ENCODE data around the gene UBL7. TPM values are rescaled to one million over a fixed set of nuclear protein-coding genes. Genes with fewer than 3 reads are reported as not detected.

UBL7 gene
- total RNA-seq, 8 experiments from 2014 or later = 34.5 to 48.1 (median 43.2) TPM

GRCh38 chr15:74423431-74424257, 37.3 kb downstream of the UBL7 start:
- WGBS, 10 experiments = 36 to 100% (median 83%) methylated on average over 1 to 6 of the region's 10 CpGs; no CpG with 5 or more reads in 4 of the 10 experiments
- in situ Hi-C loops (cut with MboI; ENCODE audit: low pct_unique_long_range_greater_than_20kb in 2 of 9, low sequenced_read_pairs in 9 of 9, unreplicated experiment in 9 of 9) = no loop called here
- Histone ChIP-seq H3K4me1 (replicated peaks in 1 of 2) (peaks cover 31 to 35% of the 10 kb centered on the region in 2 donors), H3K4me3 (no peak overlapping the region), H3K27ac (no peak overlapping the region)
- peak in 3 of 8 experiments; percentile 53 to 81 (median 67) for ATAC-seq (replicated peaks in 6 of 8)

DNA sequence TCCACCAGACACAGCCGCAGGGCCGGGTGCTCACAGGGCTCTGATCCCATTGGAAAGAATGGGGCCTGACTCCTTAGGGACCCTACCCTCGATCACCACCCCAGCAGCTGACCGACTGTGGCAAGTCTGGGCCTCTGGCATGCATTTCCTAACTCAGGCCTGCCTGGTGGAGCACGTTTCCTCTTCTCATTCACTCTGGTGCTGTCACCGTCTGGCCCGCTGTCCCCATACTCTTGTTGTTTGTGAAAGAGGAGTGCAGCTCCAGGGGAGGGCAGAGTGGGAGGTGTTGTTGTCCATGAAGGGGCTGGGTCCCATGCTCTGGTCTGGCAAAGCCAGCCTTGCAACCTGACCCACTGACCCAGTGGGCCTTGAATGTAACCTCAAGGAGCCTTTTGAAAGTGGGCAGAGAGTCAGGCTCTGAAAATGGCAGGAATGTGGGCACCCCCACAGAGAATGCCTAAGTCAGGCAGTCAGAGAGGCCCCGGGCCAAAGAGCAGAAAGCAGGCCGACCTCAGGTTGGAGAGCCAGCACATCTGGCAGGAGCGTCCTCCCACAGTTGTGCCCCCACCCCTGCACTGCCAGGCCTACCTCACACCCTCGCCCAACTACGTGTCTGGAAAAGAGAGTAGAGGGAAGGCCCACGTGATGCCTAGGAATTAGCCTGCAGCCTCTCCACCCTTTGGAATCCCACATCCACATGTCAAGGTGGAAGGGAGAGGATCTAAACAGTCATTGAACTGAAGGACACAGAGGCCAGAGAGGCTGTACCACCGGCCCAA, 38.1 kb downstream of the UBL7 start:
- in situ Hi-C loops (cut with MboI; ENCODE audit: low pct_unique_long_range_greater_than_20kb in 2 of 9, low sequenced_read_pairs in 9 of 9, unreplicated experiment in 9 of 9) = no loop called here
- peak in 4 of 8 experiments; percentile 8 to 69 (median 65) for ATAC-seq (replicated peaks in 6 of 8)
- no peak overlapping the region for H3K4me3 ChIP-seq
- H3K4me1 ChIP-seq (replicated peaks in 1 of 2) = peaks cover 39 to 43% of the 10 kb centered on the region in 2 donors
- H3K27ac ChIP-seq = peak overlapping the region; percentile 40 to 75
- WGBS, 10 experiments = 60 to 84% (median 81%) methylated on average over 1 to 5 of the region's 14 CpGs; no CpG with 5 or more reads in 6 of the 10 experiments

GRCh38 chr15:74422265-74422651, 38.7 kb downstream of the UBL7 start:
- Histone ChIP-seq H3K4me3 (no peak overlapping the region), H3K27ac (peak overlapping the region; percentile 40 to 75), H3K4me1 (replicated peaks in 1 of 2) (peaks cover 45 to 48% of the 10 kb centered on the region in 2 donors)
- in situ Hi-C loops (cut with MboI; ENCODE audit: low pct_unique_long_range_greater_than_20kb in 2 of 9, low sequenced_read_pairs in 9 of 9, unreplicated experiment in 9 of 9) = no loop called here
- 50 to 83% (median 80%) methylated on average over 1 to 2 of the region's 9 CpGs; no CpG with 5 or more reads in 7 of the 10 experiments for WGBS, 10 experiments
- peak in 5 of 8 experiments; percentile 77 to 94 (median 81) for ATAC-seq (replicated peaks in 6 of 8)

DNA sequence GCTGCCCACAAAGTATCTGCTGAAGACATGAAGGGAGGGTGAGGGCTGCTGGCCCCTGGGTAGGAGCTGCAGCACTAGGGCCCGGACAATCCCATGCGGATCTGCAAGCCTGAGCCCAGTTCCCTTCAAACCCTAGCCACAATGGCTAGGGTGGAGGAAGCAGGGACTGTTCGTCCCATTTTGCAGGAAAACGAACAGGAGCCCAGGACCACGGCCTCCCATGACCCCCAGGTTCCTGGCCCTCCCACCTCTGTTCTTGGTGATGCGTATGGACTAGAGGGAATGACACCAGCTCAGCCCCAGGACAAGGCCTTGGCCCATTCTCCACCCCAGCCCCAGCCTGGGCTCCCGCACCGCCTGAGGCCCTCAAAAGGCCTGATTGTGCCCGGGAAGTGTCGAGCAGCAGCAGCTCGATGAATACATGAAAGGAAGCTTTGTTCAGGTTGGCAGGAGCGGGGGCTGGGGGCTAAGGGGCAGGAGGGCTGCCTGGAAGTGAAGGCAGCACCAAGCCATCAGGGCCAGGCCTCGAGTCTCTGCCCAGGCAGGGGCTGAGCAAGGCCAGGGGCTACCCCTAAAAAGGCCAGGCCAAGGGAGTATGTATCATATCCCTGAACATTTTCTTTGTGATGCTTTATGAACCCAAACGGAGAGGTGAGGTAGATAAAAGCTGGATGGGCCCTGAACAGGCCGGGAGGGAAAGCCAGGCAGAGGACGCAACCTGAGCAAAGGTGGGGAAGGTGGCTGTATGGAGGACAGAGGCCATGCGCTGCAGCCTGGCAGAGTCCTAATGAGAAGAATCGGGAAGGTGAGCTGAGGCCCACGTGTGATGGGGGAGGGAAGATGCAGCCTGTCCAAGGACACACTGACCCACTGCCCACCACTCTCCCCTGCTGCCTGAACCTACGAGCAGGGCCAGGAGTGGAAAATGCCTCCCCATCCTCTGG, 39.4 kb downstream of the UBL7 start:
- peak in 2 of 8 experiments; percentile 20 to 23 for ATAC-seq (replicated peaks in 6 of 8)
- peak overlapping the region; percentile 40 to 75 for H3K27ac ChIP-seq
- in situ Hi-C loops (cut with MboI; ENCODE audit: low pct_unique_long_range_greater_than_20kb in 2 of 9, low sequenced_read_pairs in 9 of 9, unreplicated experiment in 9 of 9) = no loop called here
- H3K4me3 ChIP-seq = no peak overlapping the region
- H3K4me1 ChIP-seq (replicated peaks in 1 of 2) = peaks cover 52 to 54% of the 10 kb centered on the region in 2 donors
- 71 to 100% (median 80%) methylated on average over 1 to 4 of the region's 20 CpGs; no CpG with 5 or more reads in 7 of the 10 experiments for WGBS, 10 experiments

DNA sequence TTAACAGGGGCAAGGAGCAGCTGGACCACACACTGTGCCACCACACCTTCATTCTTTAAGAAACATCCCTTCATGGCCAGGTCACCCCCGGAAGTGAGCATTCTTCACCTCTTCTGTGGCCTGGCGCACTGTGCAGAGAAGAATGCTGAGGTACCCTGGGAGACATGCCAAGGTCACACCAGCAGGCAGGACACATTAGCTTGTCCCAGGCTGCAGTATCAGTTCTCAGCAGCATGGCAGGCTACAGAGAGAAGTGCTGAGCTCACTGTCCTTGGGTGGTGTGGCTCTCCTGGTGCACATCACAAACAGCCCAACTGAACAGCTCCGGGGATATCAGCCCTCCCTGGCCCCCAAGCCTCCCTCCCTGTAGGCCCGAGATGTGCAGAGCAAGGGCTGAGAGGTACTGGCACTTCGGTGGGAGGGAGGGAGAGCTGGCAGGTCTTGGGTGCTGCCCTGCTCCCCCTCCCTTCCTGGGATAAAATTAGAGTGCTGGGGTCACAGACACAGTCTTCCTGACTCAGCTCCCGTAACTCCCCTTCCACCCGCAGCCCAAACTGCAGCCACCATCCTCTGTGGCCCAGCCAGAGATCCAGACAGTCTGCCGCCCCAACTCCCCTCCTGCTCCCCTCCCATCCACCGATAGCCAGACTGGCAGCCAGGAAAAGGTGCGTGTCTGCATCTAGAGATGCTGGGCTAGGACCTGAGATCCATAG, 40.6 kb downstream of the UBL7 start:
- H3K4me1 ChIP-seq (replicated peaks in 1 of 2) = peaks cover 54 to 56% of the 10 kb centered on the region in 2 donors
- H3K4me3 ChIP-seq = no peak overlapping the region
- no peak overlapping the region for H3K27ac ChIP-seq
- no peak for ATAC-seq (replicated peaks in 6 of 8)
- in situ Hi-C loops (cut with MboI; ENCODE audit: low pct_unique_long_range_greater_than_20kb in 2 of 9, low sequenced_read_pairs in 9 of 9, unreplicated experiment in 9 of 9) = no loop called here
- WGBS, 10 experiments = 80 to 92% (median 88%) methylated on average over 1 to 3 of the region's 10 CpGs; no CpG with 5 or more reads in 7 of the 10 experiments

GRCh38 chr15:74419432-74419831, 41.5 kb downstream of the UBL7 start:
- 60 to 100% (median 88%) methylated on average over 1 to 4 of the region's 4 CpGs; no CpG with 5 or more reads in 6 of the 10 experiments for WGBS, 10 experiments
- Histone ChIP-seq H3K27ac (no peak overlapping the region), H3K4me1 (replicated peaks in 1 of 2) (peaks cover 54 to 56% of the 10 kb centered on the region in 2 donors), H3K4me3 (no peak overlapping the region)
- no peak for ATAC-seq (replicated peaks in 6 of 8)
- in situ Hi-C loops (cut with MboI; ENCODE audit: low pct_unique_long_range_greater_than_20kb in 2 of 9, low sequenced_read_pairs in 9 of 9, unreplicated experiment in 9 of 9) = no loop called here

DNA sequence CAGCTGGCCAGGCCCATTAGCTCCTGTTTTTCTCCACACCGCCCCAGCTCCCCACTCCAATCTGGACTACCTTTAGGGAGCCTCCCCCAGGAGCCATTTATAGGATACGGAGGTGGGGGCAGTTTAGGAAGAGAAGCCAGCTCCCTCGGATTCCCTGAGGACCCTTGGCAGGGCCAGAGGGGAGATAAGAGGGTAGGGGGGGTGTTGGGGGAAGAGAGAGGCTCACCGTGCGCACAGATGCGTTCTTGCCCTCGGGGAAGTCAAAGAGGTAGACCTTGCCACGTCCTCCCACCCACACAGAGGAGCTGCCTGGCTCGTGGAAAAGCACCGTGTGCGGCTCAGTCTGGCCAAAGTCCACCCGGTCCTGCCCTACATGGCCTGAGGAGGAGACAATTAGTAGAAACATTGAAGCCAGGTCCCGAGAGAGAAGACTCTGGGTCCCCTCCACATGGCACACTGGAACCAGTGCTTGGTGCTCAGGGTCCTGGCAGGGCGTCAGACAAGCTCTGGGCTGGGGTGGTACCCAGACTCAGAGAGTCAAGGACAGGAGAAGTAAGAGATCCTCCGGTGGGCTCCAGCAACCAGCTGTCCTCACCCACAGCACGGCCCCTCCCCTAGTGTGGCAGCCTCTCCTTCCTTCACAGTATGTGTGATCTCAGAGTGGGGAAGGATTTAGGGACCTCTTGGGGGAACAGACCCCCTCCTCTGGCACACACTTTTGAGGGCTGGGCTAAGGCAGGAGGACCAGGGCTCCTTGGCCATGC, 42.2 kb downstream of the UBL7 start:
- in situ Hi-C loops (cut with MboI; ENCODE audit: low pct_unique_long_range_greater_than_20kb in 2 of 9, low sequenced_read_pairs in 9 of 9, unreplicated experiment in 9 of 9) = no loop called here
- WGBS, 10 experiments = 100% methylated on average over 2 of the region's 16 CpGs; no CpG with 5 or more reads in 9 of the 10 experiments
- Histone ChIP-seq H3K4me3 (no peak overlapping the region), H3K27ac (peak overlapping the region in 1 of 2 donors; percentile 18), H3K4me1 (replicated peaks in 1 of 2) (peaks cover 54 to 56% of the 10 kb centered on the region in 2 donors)
- ATAC-seq (replicated peaks in 6 of 8) = no peak

DNA sequence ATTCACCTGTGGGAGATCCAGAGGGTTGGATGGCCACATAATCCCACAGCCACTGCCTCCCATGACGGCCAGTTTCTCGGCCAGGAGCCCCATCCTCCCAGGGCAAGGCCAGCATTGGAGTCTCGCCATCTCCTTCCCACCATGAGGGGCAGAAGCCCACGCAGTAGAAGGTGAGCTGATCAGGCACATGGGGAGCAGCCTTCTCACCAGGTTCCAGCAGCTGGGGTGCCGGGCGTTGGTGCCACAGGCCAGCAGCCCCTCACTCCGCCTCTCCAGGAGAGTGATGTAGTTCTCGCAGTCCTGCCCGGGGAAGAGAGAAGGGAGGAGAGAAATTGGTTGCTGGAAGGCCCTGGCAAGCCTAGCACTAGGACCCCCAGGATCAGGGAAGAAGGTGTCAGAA, 43.3 kb downstream of the UBL7 start:
- no peak overlapping the region for H3K4me3 ChIP-seq
- H3K4me1 ChIP-seq (replicated peaks in 1 of 2) = peaks cover 49 to 52% of the 10 kb centered on the region in 2 donors
- 85 to 90% (median 87%) methylated on average over 2 to 5 of the region's 9 CpGs; no CpG with 5 or more reads in 7 of the 10 experiments for WGBS, 10 experiments
- no peak for ATAC-seq (replicated peaks in 6 of 8)
- in situ Hi-C loops (cut with MboI; ENCODE audit: low pct_unique_long_range_greater_than_20kb in 2 of 9, low sequenced_read_pairs in 9 of 9, unreplicated experiment in 9 of 9) = no loop called here
- peak overlapping the region in 1 of 2 donors; percentile 18 for H3K27ac ChIP-seq

- Histone ChIP-seq H3K4me1 (replicated peaks in 1 of 2) (peaks cover 45 to 47% of the 10 kb centered on the region in 2 donors), H3K4me3 (no peak overlapping the region), H3K27ac (peak overlapping the region in 1 of 2 donors; percentile 65)
- in situ Hi-C loops (cut with MboI; ENCODE audit: low pct_unique_long_range_greater_than_20kb in 2 of 9, low sequenced_read_pairs in 9 of 9, unreplicated experiment in 9 of 9) = no loop called here
- ATAC-seq (replicated peaks in 6 of 8) = peak in 7 of 8 experiments; percentile 44 to 95 (median 79)
- 0 to 87% (median 80%) methylated on average over 2 to 3 of the region's 13 CpGs; no CpG with 5 or more reads in 5 of the 10 experiments for WGBS, 10 experiments
Measured at GRCh38 chr15:74417225-74417624, 43.7 kb downstream of the UBL7 start.

GRCh38 chr15:74415966-74416916, 44.7 kb downstream of the UBL7 start:
- no peak overlapping the region for H3K4me3 ChIP-seq
- in situ Hi-C loops (cut with MboI; ENCODE audit: low pct_unique_long_range_greater_than_20kb in 2 of 9, low sequenced_read_pairs in 9 of 9, unreplicated experiment in 9 of 9) = no loop called here
- peak overlapping the region in 1 of 2 donors; percentile 65 for H3K27ac ChIP-seq
- ATAC-seq (replicated peaks in 6 of 8) = no peak
- WGBS, 10 experiments = 28 to 100% (median 88%) methylated on average over 1 to 11 of the region's 19 CpGs; no CpG with 5 or more reads in 4 of the 10 experiments
- peaks cover 35 to 37% of the 10 kb centered on the region in 2 donors for H3K4me1 ChIP-seq (replicated peaks in 1 of 2)
